IPS-20b (cell line): Measurements from ENCODE around the gene BICD2.
A peak's percentile ranks its signal among the peaks of the same experiment; 100 is the strongest.

Experiments
- H3K27ac ChIP-seq: one replicate; pipeline ENCODE4 v1.5.1; 2013; ENCODE audit warnings: low read length
- H3K27me3 ChIP-seq: 2 replicates; pipeline ENCODE4 v1.6.1; 2013; ENCODE audit warnings: mild to moderate bottlenecking, low read length, inconsistent platforms; ENCODE audit not compliant: insufficient read depth
- H3K36me3 ChIP-seq: 2 replicates; pipeline ENCODE4 v1.6.1; 2013; ENCODE audit warnings: low read depth, mild to moderate bottlenecking, inconsistent platforms, low read length, moderate library complexity; ENCODE audit not compliant: insufficient read depth
- H3K4me1 ChIP-seq: 2 replicates; pipeline ENCODE4 v1.6.1; 2013; ENCODE audit warnings: mild to moderate bottlenecking, control low read depth, inconsistent platforms, low read length, moderate library complexity; ENCODE audit not compliant: insufficient read depth
- H3K4me3 ChIP-seq: 2 replicates; pipeline ENCODE4 v1.5.1; 2013; ENCODE audit warnings: mild to moderate bottlenecking, low read length, inconsistent platforms
- H3K9ac ChIP-seq: 2 replicates; pipeline ENCODE4 v1.6.1; 2013; ENCODE audit warnings: low read depth, mild to moderate bottlenecking, inconsistent platforms, low read length, moderate library complexity
- H3K9me3 ChIP-seq: 2 replicates; pipeline ENCODE4 v1.6.1; 2013; ENCODE audit warnings: mild to moderate bottlenecking, low read depth, low read length, inconsistent platforms; ENCODE audit not compliant: insufficient read depth

Gene BICD2

GRCh38 chr9:92696619-92697018 lies 68.0 kb downstream of the BICD2 start:
- Histone ChIP-seq H3K36me3 (no peaks in the 10 kb centered on the region), H3K27me3 (no peaks in the 10 kb centered on the region), H3K9ac (no peak overlapping the region), H3K4me3 (no peak overlapping the region), H3K4me1 (no peaks in the 10 kb centered on the region), H3K27ac (no peak overlapping the region), H3K9me3 (peaks cover 31% of the 10 kb centered on the region; the same call in 1 of the 2 replicates)

- Histone ChIP-seq H3K4me1 (no peaks in the 10 kb centered on the region), H3K4me3 (no peak overlapping the region)
These were observed 77.7 kb downstream of the BICD2 start for GRCh38 chr9:92686954-92687353.

GRCh38 chr9:92685022-92685421 lies 79.6 kb downstream of the BICD2 start:
- H3K9me3 ChIP-seq = no peaks in the 10 kb centered on the region
- H3K4me1 ChIP-seq = no peaks in the 10 kb centered on the region
- no peaks in the 10 kb centered on the region for H3K36me3 ChIP-seq
- H3K27me3 ChIP-seq = no peaks in the 10 kb centered on the region
- H3K27ac ChIP-seq = no peak overlapping the region
- no peak overlapping the region for H3K4me3 ChIP-seq
- H3K9ac ChIP-seq = no peak overlapping the region

More at GRCh38 chr9:92686954-92687353, 77.7 kb downstream of the BICD2 start:
- Histone ChIP-seq H3K27me3 (no peaks in the 10 kb centered on the region), H3K9ac (no peak overlapping the region), H3K9me3 (peaks cover 3% of the 10 kb centered on the region; the same call in 1 of the 2 replicates), H3K27ac (no peak overlapping the region), H3K36me3 (no peaks in the 10 kb centered on the region)

GRCh38 chr9:92682269-92682668 lies 82.4 kb downstream of the BICD2 start:
- Histone ChIP-seq H3K36me3 (no peaks in the 10 kb centered on the region), H3K4me1 (no peaks in the 10 kb centered on the region), H3K9me3 (no peaks in the 10 kb centered on the region), H3K27me3 (no peaks in the 10 kb centered on the region), H3K4me3 (no peak overlapping the region), H3K27ac (no peak overlapping the region), H3K9ac (no peak overlapping the region)

DNA sequence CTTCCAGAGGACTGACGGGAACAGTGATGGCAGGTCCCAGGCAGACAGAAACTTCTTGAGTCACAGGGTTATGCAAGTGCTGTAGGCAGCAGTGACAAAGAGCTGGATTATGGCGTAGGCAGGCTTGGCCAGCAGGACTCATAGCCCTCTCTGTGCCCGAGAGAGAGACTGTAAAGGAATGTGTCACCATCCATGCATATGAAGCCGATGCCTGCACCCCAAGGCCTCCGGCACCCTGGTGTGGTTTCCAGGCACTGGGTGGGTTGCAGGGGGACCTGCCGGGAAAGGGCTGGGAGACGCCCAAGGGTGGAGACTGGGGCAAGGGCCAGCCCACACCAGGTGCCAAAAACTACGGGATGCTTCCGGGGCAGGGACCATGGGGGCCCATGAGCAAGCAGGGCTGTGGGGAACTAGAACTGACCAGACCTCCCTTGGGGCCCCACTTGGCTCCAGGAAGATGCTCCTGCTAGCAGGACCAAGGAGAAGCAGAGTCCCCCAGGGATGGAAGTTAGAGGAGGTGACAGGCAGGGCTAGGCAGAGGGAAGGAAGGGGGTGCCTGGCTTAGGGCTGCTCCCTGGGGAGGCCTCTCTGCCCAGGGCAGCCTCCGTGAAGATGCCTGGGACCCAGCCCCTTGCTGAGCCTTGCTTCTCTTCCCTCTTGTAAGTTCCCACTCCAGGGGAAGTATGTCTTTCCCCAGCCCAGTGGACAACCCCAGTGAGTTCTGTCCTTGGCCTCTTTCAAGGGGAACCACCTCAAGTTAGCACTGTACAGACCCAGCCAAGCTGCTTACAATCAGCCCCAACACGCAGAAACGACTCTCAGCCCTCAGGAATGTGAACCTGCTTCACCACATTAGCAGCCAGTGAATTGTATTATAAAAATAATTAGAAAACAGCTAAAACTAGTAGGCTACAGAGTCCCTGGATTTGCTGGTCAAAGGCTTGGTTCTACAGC lies 84.2 kb downstream of the BICD2 start:
- Histone ChIP-seq H3K4me3 (no peak overlapping the region), H3K4me1 (no peaks in the 10 kb centered on the region), H3K36me3 (no peaks in the 10 kb centered on the region), H3K27ac (no peak overlapping the region), H3K27me3 (no peaks in the 10 kb centered on the region), H3K9me3 (no peaks in the 10 kb centered on the region), H3K9ac (no peak overlapping the region)

DNA sequence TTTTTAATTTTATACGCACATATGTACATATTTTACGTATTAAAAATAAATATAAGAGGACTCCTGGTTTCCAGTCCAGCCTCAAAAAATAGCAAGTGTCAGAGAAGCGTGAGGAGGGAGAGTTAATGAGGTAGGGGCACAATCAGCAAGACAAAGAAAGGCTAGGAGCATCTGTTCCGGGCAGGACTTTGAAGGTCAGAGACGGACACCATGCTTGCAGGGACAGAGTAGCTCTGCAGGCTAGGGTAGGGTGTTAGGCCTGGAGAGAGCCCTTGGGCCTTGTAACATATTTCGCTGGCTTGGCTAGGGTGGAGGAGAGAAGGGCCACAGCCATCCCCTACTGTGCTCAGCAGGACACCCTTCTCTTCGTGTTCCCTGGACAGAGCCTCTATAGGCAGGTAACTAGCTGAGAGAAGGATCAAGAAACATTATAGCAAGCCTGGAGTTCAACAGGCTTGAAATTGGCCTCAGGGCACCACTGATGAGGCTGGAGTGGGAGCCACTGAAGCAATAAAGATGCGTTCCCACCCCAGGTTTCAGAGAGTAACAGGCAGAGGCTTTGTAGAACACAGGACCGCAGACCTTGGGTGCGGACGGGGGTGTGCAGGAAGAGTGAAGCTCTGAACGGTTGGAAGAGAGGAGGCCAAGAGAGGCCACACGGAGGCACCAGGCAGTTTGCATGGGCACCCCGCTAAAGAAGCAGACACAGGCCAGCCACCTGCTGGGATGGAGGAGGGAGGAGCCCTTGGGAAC lies 85.0 kb downstream of the BICD2 start:
- Histone ChIP-seq H3K27ac (no peak overlapping the region), H3K27me3 (no peaks in the 10 kb centered on the region), H3K36me3 (no peaks in the 10 kb centered on the region), H3K4me1 (no peaks in the 10 kb centered on the region), H3K9ac (no peak overlapping the region), H3K4me3 (no peak overlapping the region), H3K9me3 (no peaks in the 10 kb centered on the region)

- H3K4me3 ChIP-seq = peak overlapping the region; percentile 90
- H3K27ac ChIP-seq = no peak overlapping the region
- peak overlapping the region; percentile 92; the same call in 1 of the 2 replicates for H3K9ac ChIP-seq
- H3K27me3 ChIP-seq = no peaks in the 10 kb centered on the region
- peaks cover 5% of the 10 kb centered on the region; the same call in 1 of the 2 replicates for H3K4me1 ChIP-seq
- peaks cover 7% of the 10 kb centered on the region; the same call in 1 of the 2 replicates for H3K36me3 ChIP-seq
- H3K9me3 ChIP-seq = no peaks in the 10 kb centered on the region
These were observed 93.3 kb downstream of the BICD2 start for GRCh38 chr9:92671323-92671722.

- H3K4me1 ChIP-seq = peaks cover 7% of the 10 kb centered on the region; the same call in 1 of the 2 replicates
- peak within 1 kb of the TSS; percentile 90 for H3K4me3 ChIP-seq
- H3K36me3 ChIP-seq = peaks cover 13% of the 10 kb centered on the region; the same call in 1 of the 2 replicates
- peak within 1 kb of the TSS; percentile 11 for H3K27ac ChIP-seq
- no peaks in the 10 kb centered on the region for H3K9me3 ChIP-seq
- H3K9ac ChIP-seq = peak within 1 kb of the TSS; percentile 92
- no peaks in the 10 kb centered on the region for H3K27me3 ChIP-seq
These were observed 94.5 kb downstream of the BICD2 start, which contains the start of gene IPPK for GRCh38 chr9:92669890-92670708. Gene IPPK, minus strand, starts transcription at chr9:92670131. Its CDS starts 143 bp downstream, at chr9:92669988.

DNA sequence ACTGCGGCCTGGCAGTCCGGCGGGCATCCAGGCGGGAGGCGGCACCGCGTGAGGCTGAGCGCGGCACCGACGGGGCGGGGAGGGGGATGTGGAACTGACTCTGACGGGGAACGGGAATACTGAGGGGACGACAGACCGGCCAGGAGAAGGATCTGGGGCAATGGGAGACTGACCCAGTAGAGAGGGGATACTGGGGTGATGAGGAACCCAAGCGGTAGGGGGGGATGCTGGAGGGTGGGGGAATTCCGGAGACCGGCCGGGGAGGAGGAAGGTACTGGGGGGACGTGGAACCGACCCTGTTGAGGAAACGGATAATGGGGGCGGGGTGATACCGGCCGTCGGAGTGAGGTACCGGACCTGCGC lies 95.1 kb downstream of the BICD2 start:
- Histone ChIP-seq H3K27ac (no peak overlapping the region), H3K4me3 (peak overlapping the region; percentile 90), H3K9ac (peak overlapping the region; percentile 76; the same call in 1 of the 2 replicates), H3K4me1 (peaks cover 9% of the 10 kb centered on the region; the same call in 1 of the 2 replicates), H3K27me3 (no peaks in the 10 kb centered on the region), H3K9me3 (no peaks in the 10 kb centered on the region), H3K36me3 (peaks cover 13% of the 10 kb centered on the region; the same call in 1 of the 2 replicates)

DNA sequence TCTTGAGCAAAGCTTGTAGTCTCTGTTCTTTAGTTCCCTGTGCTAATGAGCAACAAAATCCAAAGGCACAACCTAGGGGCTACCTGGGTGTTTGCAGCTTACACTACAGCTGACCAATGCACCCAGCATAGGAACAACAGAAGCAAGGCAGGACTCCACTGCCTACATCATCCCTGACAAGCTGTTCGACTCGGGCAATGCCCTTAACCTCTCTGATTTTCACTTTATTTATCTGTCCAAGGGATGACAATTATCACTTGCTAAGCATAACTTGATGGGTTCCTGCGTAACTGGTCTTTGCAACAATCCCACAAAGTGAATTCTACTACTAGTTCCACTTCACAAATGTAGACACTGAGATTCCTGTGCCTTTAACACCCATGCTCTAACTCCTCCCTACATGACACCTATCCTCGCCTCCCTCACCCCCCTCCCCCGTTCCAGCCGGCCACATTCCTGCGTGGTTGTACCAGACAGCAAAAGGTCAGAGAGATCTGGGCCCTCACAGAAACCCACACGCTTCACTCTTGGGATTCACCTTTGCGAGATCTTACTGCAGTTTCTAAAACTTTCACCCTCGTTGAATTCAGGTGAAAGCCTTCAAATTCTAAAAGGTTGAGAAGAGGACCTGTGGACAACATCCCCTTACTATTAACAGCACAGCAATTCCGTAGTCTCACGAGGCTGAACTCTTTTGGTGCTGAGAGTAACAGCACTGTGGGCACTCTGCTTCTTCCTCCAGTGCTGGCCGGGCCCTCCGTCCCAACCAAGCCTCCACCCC lies 95.7 kb downstream of the BICD2 start:
- no peaks in the 10 kb centered on the region for H3K9me3 ChIP-seq
- H3K4me1 ChIP-seq = peaks cover 9% of the 10 kb centered on the region; the same call in 1 of the 2 replicates
- H3K36me3 ChIP-seq = peaks cover 13% of the 10 kb centered on the region; the same call in 1 of the 2 replicates
- H3K27me3 ChIP-seq = no peaks in the 10 kb centered on the region
- no peak overlapping the region for H3K27ac ChIP-seq
- peak overlapping the region; percentile 76; the same call in 1 of the 2 replicates for H3K9ac ChIP-seq
- H3K4me3 ChIP-seq = peak overlapping the region; percentile 90
